MM.1S (cell line): Measurements from ENCODE around the gene RAD21L1.

Experiments used
- EZH2 ChIP-seq: fragments of 300-600 bp; sonication (generic); optimal IDR thresholded peaks from 2 replicates; pipeline ENCODE3; 2017; ENCODE audit warnings: low read depth, mild to moderate bottlenecking, antibody characterized with exemption, low read length, mixed read lengths
- EZH2phosphoT487 ChIP-seq: fragments of 300-600 bp; sonication (generic); IDR thresholded peaks from 2 replicates; pipeline ENCODE4 v1.6.1; 2018; ENCODE audit warnings: antibody characterized with exemption, low read length
- TF ChIP-seq, protein P1 (sequence below): fragments of 300-600 bp; sonication (generic); IDR thresholded peaks from 2 replicates; pipeline ENCODE4 v1.5.1; 2016; ENCODE audit warnings: antibody characterized with exemption, low read length, mixed read lengths

GRCh38 chr20:1287787-1288569 is 62.1 kb downstream of the RAD21L1 start:
- TF ChIP-seq EZH2phosphoT487: no peak
- TF ChIP-seq, protein P1, sequence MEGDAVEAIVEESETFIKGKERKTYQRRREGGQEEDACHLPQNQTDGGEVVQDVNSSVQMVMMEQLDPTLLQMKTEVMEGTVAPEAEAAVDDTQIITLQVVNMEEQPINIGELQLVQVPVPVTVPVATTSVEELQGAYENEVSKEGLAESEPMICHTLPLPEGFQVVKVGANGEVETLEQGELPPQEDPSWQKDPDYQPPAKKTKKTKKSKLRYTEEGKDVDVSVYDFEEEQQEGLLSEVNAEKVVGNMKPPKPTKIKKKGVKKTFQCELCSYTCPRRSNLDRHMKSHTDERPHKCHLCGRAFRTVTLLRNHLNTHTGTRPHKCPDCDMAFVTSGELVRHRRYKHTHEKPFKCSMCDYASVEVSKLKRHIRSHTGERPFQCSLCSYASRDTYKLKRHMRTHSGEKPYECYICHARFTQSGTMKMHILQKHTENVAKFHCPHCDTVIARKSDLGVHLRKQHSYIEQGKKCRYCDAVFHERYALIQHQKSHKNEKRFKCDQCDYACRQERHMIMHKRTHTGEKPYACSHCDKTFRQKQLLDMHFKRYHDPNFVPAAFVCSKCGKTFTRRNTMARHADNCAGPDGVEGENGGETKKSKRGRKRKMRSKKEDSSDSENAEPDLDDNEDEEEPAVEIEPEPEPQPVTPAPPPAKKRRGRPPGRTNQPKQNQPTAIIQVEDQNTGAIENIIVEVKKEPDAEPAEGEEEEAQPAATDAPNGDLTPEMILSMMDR: no peak
- TF ChIP-seq EZH2: no peak
